ENCODE data around the gene MFSD1. TPM values are rescaled to one million over a fixed set of nuclear protein-coding genes. Genes with fewer than 3 reads are reported as not detected.
A peak's percentile ranks its signal among the peaks of the same experiment; 100 is the strongest.

Gene MFSD1
- total RNA-seq, 1 donor from 2014 or later = 24.8 TPM

DNA sequence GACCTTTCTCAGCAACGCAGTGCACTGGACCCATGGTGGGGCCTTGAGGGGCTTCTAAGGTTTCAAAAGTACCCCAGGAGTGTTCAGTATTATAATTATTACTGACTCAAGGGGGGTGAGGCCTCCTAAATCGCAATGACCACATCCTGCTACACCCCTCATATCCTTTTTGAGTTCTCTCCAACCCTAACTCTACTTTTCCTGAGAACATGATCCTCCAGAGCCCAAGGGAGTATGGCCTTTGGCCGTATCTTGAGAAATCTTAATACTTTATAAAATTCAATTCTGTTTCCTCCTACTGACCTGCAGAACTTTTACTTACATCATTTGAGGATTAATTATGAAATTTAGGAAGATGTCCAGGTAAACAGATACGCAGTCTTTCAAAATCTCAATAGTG lies 39.2 kb upstream of the MFSD1 start:
- no peak overlapping the region for H3K27ac Mint-ChIP-seq (ENCODE audit: unreplicated experiment)
- peaks cover 12% of the 10 kb centered on the region for H3K27me3 Mint-ChIP-seq (ENCODE audit: unreplicated experiment)
- H3K9me3 Mint-ChIP-seq (ENCODE audit: unreplicated experiment) = no peaks in the 10 kb centered on the region
- TF ChIP-seq, protein P1, sequence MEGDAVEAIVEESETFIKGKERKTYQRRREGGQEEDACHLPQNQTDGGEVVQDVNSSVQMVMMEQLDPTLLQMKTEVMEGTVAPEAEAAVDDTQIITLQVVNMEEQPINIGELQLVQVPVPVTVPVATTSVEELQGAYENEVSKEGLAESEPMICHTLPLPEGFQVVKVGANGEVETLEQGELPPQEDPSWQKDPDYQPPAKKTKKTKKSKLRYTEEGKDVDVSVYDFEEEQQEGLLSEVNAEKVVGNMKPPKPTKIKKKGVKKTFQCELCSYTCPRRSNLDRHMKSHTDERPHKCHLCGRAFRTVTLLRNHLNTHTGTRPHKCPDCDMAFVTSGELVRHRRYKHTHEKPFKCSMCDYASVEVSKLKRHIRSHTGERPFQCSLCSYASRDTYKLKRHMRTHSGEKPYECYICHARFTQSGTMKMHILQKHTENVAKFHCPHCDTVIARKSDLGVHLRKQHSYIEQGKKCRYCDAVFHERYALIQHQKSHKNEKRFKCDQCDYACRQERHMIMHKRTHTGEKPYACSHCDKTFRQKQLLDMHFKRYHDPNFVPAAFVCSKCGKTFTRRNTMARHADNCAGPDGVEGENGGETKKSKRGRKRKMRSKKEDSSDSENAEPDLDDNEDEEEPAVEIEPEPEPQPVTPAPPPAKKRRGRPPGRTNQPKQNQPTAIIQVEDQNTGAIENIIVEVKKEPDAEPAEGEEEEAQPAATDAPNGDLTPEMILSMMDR (IDR thresholded peaks at IDR 0.05; ENCODE audit: unreplicated experiment) = no peak
- H3K4me1 Mint-ChIP-seq (ENCODE audit: unreplicated experiment) = no peaks in the 10 kb centered on the region
- no peak overlapping the region for H3K4me3 Mint-ChIP-seq (ENCODE audit: unreplicated experiment)
- no peaks in the 10 kb centered on the region for H3K36me3 Mint-ChIP-seq (ENCODE audit: low read depth, unreplicated experiment)
- DNase-seq (ENCODE audit: low spot score) = no peak

DNA sequence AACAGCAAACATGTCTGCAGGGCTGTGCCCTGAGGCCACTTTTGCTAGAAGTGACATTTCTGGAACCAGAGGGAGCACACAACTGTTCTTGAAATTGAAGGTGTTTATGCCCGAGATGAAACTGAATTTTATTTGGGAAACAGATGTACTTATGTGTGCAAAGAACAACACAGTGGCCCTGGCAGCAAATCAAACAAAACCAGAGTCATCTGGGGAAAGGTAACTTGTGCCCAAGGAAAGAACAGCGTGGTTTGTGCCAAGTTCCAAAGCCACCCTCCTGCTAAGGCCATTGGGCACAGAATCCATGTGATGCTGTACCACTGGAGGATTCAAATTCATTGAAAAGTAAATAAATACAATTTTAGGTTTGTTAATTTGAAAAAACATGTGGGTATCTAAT lies 38.4 kb upstream of the MFSD1 start:
- TF ChIP-seq, protein P1 (IDR thresholded peaks at IDR 0.05; ENCODE audit: unreplicated experiment) = no peak
- no peak overlapping the region for H3K4me3 Mint-ChIP-seq (ENCODE audit: unreplicated experiment)
- H3K9me3 Mint-ChIP-seq (ENCODE audit: unreplicated experiment) = no peaks in the 10 kb centered on the region
- no peak overlapping the region for H3K27ac Mint-ChIP-seq (ENCODE audit: unreplicated experiment)
- H3K36me3 Mint-ChIP-seq (ENCODE audit: low read depth, unreplicated experiment) = no peaks in the 10 kb centered on the region
- DNase-seq (ENCODE audit: low spot score) = no peak
- H3K4me1 Mint-ChIP-seq (ENCODE audit: unreplicated experiment) = peaks cover 5% of the 10 kb centered on the region
- peaks cover 12% of the 10 kb centered on the region for H3K27me3 Mint-ChIP-seq (ENCODE audit: unreplicated experiment)

DNA sequence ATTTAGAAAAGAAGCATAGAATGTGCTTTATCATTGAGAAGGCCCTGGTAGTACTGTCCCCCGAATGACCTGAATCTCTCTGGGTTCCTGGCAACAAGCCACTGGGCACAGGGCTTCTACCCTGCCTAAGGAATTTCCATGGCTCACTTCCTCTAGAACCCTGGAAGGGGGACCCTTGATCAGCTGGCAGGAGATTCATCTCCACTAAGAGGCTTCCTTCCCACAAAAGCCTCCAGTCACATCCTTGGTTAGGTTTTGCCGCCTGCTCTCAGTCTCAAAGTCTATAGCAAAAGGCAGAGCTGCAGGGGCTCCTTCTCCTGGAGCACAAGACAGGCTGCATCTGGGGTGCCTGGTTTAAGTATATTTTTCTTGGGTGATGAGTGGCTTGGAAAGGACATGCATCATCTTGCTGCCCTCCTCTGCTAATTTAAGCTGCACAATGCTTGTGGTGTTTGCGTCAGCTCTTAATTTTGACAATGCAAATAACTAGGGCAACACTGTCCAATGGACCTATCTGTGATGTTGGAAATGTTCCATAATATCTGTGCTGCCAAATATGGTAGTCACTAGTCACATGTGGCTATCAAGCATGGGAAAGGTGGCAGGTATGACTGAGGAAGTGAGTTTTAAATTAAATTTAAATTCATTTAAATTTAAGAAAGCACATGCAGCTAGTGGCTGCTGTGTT lies 36.2 kb upstream of the MFSD1 start:
- TF ChIP-seq, protein P1 (IDR thresholded peaks at IDR 0.05; ENCODE audit: unreplicated experiment) = no peak
- DNase-seq (ENCODE audit: low spot score) = no peak
- Mint-ChIP-seq H3K36me3 (ENCODE audit: low read depth, unreplicated experiment) (no peaks in the 10 kb centered on the region), H3K4me3 (ENCODE audit: unreplicated experiment) (no peak overlapping the region), H3K9me3 (ENCODE audit: unreplicated experiment) (no peaks in the 10 kb centered on the region), H3K27ac (ENCODE audit: unreplicated experiment) (no peak overlapping the region), H3K27me3 (ENCODE audit: unreplicated experiment) (peaks cover 12% of the 10 kb centered on the region), H3K4me1 (ENCODE audit: unreplicated experiment) (peaks cover 21% of the 10 kb centered on the region)

DNA sequence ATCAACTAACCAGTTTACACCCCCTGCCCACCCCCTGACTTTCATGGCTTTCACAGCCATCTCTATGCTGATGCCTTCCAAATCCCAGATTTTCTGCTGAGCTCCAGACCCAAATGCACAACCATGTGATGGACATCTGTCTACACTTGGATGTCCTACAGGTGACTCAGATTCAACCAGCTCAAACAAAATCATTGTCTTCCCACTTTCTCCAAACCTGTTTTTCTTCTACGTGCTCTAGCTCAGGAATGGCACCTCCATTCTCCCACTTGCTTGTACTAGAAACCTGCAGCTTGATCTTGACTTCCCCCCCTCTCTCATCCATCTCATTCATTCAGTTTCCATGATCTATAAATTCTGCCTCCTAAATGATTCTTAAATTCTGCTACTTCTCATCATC lies 35.5 kb upstream of the MFSD1 start:
- Mint-ChIP-seq H3K27ac (ENCODE audit: unreplicated experiment) (no peak overlapping the region), H3K4me3 (ENCODE audit: unreplicated experiment) (no peak overlapping the region), H3K9me3 (ENCODE audit: unreplicated experiment) (no peaks in the 10 kb centered on the region), H3K4me1 (ENCODE audit: unreplicated experiment) (peaks cover 21% of the 10 kb centered on the region), H3K27me3 (ENCODE audit: unreplicated experiment) (peaks cover 12% of the 10 kb centered on the region), H3K36me3 (ENCODE audit: low read depth, unreplicated experiment) (no peaks in the 10 kb centered on the region)
- TF ChIP-seq, protein P1 (IDR thresholded peaks at IDR 0.05; ENCODE audit: unreplicated experiment) = no peak
- no peak for DNase-seq (ENCODE audit: low spot score)

DNA sequence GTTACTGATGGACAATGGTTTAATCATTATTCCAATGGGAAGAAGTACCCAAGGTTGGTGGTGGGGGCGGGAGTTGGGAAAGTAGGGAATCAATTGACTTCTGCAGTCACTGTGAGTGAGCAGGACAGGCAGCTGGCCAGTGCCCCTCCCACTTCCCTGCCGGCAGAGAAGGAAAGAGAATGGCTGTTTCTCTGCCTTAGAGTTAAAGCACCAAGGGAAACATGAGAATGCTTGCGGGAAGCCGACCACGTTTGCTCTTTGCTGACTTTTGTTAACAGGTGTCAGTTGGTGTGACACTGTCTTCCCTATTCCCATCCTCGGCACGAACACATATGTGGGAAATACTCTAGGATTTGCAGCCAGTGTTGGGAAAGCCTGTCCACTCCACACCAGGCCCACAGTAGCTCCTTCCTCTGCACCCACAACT lies 33.5 kb upstream of the MFSD1 start:
- DNase-seq (ENCODE audit: low spot score) = peak; percentile 35
- Mint-ChIP-seq H3K4me1 (ENCODE audit: unreplicated experiment) (peaks cover 37% of the 10 kb centered on the region), H3K36me3 (ENCODE audit: low read depth, unreplicated experiment) (no peaks in the 10 kb centered on the region), H3K27me3 (ENCODE audit: unreplicated experiment) (peaks cover 8% of the 10 kb centered on the region), H3K4me3 (ENCODE audit: unreplicated experiment) (no peak overlapping the region), H3K9me3 (ENCODE audit: unreplicated experiment) (no peaks in the 10 kb centered on the region), H3K27ac (ENCODE audit: unreplicated experiment) (peak overlapping the region; percentile 27)
- TF ChIP-seq, protein P1 (IDR thresholded peaks at IDR 0.05; ENCODE audit: unreplicated experiment) = no peak
